ENCODE measurements around the gene ANKS1A. TPM values are rescaled to one million over a fixed set of nuclear protein-coding genes. Genes with fewer than 3 reads are reported as not detected.
"Not testable (repeated sequence)": the region's sequence is repeated elsewhere in the genome, so short reads cannot be mapped to it uniquely, and the experiment has no call there.

The ANKS1A gene
- polyA plus RNA-seq, 3 donors = 1.7 to 8.0 (median 3.1) TPM

DNA sequence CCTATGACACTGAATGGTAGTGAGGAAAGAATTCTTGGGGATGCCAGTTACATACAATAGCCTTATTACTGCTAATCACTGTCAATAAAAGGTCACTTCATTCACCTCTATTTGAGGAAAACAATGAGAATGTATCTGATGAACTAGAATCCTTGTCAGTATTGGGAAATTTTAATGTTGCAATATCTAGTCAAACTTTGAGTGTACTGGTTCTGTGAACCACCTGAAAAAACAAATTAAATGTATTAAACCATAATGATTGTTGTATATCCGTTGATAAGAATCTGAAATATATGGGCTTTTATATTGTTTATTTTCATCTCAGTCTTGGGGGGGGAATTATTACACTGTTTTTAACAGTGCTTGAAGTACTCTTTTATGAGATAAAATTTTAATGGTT lies 11.8 kb upstream of the ANKS1A start:
- Mint-ChIP-seq H3K9me3 (no peaks in the 10 kb centered on the region), H3K27ac (no peak overlapping the region), H3K27me3 (ENCODE audit: low read depth in 3 of 3) (peaks cover 0 to 2% (median 0%) of the 10 kb centered on the region in 3 donors), H3K4me3 (no peak overlapping the region), H3K4me1 (no peaks in the 10 kb centered on the region), H3K36me3 (peaks cover 70 to 87% of the 10 kb centered on the region in 2 donors)
- Histone ChIP-seq H3K27me3 (ENCODE audit: control insufficient read depth in 2 of 2, insufficient read depth in 2 of 2, low read length in 2 of 2) (no peaks in the 10 kb centered on the region), H3K4me1 (ENCODE audit: control insufficient read depth in 1 of 2, insufficient read depth in 2 of 2, low read length in 2 of 2) (no peaks in the 10 kb centered on the region), H3K27ac (ENCODE audit: low read depth in 1 of 2, low read length in 2 of 2) (no peak overlapping the region), H3K9me3 (replicated peaks in 1 of 2; ENCODE audit: control insufficient read depth in 1 of 2, insufficient read depth in 1 of 2, low read length in 2 of 2) (no peaks in the 10 kb centered on the region), H3K9ac (ENCODE audit: insufficient read depth, low read length, poor library complexity, severe bottlenecking) (no peak overlapping the region), H3K4me2 (replicated peaks; ENCODE audit: extremely low read depth, low read length, poor library complexity, severe bottlenecking) (no peak overlapping the region), H2AFZ (ENCODE audit: insufficient read depth, low read depth, low read length, poor library complexity, severe bottlenecking) (no peak overlapping the region), H3K36me3 (replicated peaks in 1 of 2; ENCODE audit: control insufficient read depth in 1 of 2, insufficient read depth in 2 of 2, low read length in 2 of 2) (peaks cover 83 to 93% of the 10 kb centered on the region in 2 donors), H3K79me2 (ENCODE audit: insufficient read depth, low read length) (peaks cover 6% of the 10 kb centered on the region), H3K4me3 (replicated peaks in 1 of 3; ENCODE audit: low read depth in 2 of 3, low read length in 3 of 3) (no peak overlapping the region), H4K20me1 (ENCODE audit: insufficient read depth, low read length) (peaks cover 4% of the 10 kb centered on the region)
- no peak for DNase-seq
- TF ChIP-seq, protein P1, sequence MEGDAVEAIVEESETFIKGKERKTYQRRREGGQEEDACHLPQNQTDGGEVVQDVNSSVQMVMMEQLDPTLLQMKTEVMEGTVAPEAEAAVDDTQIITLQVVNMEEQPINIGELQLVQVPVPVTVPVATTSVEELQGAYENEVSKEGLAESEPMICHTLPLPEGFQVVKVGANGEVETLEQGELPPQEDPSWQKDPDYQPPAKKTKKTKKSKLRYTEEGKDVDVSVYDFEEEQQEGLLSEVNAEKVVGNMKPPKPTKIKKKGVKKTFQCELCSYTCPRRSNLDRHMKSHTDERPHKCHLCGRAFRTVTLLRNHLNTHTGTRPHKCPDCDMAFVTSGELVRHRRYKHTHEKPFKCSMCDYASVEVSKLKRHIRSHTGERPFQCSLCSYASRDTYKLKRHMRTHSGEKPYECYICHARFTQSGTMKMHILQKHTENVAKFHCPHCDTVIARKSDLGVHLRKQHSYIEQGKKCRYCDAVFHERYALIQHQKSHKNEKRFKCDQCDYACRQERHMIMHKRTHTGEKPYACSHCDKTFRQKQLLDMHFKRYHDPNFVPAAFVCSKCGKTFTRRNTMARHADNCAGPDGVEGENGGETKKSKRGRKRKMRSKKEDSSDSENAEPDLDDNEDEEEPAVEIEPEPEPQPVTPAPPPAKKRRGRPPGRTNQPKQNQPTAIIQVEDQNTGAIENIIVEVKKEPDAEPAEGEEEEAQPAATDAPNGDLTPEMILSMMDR (IDR thresholded peaks at IDR 0.05) = no peak
- WGBS (ENCODE audit: insufficient coverage) = no CpG with 5 or more reads among the region's 1 CpG
- intact Hi-C loops (cut with micrococcal nuclease) = no loop called here

DNA sequence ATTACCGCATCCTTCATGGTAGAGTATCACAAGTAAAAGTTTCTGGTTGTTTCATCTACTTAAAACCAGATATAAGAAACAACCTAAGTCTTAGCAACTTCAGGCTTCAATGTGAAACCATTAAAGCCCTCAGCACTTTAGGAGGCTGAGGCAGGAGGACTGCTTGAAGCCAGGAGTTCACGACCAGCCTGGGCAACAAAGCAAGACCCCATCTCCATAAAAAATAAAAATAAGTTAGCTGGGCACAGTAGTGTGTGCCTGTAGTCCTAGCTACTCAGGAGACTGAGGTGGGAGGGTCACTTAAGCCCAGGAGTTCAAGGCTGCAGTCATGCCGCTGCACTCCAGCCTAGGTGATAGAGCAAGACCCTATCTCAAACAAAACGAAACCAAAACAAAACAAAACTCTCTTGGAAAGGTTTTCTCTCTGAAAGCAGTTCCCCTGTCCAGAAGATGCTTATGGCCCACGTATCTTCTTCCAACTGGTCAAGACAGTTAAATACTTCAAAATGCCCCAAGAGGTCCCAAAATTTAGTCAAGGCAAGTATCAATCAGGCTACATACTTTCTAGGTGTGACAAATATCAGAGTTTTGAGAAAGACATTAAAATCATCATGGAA lies 11.1 kb upstream of the ANKS1A start:
- DNase-seq = no peak
- Histone ChIP-seq H3K36me3 (replicated peaks in 1 of 2; ENCODE audit: control insufficient read depth in 1 of 2, insufficient read depth in 2 of 2, low read length in 2 of 2) (peaks cover 76 to 88% of the 10 kb centered on the region in 2 donors), H3K27ac (ENCODE audit: low read depth in 1 of 2, low read length in 2 of 2) (no peak overlapping the region), H4K20me1 (ENCODE audit: insufficient read depth, low read length) (peaks cover 4% of the 10 kb centered on the region), H3K4me3 (replicated peaks in 1 of 3; ENCODE audit: low read depth in 2 of 3, low read length in 3 of 3) (no peak overlapping the region), H3K27me3 (ENCODE audit: control insufficient read depth in 2 of 2, insufficient read depth in 2 of 2, low read length in 2 of 2) (no peaks in the 10 kb centered on the region), H2AFZ (ENCODE audit: insufficient read depth, low read depth, low read length, poor library complexity, severe bottlenecking) (no peak overlapping the region), H3K4me1 (ENCODE audit: control insufficient read depth in 1 of 2, insufficient read depth in 2 of 2, low read length in 2 of 2) (no peaks in the 10 kb centered on the region), H3K4me2 (replicated peaks; ENCODE audit: extremely low read depth, low read length, poor library complexity, severe bottlenecking) (no peak overlapping the region), H3K9me3 (replicated peaks in 1 of 2; ENCODE audit: control insufficient read depth in 1 of 2, insufficient read depth in 1 of 2, low read length in 2 of 2) (no peaks in the 10 kb centered on the region), H3K79me2 (ENCODE audit: insufficient read depth, low read length) (peaks cover 9% of the 10 kb centered on the region), H3K9ac (ENCODE audit: insufficient read depth, low read length, poor library complexity, severe bottlenecking) (no peak overlapping the region)
- H3K36me3 Mint-ChIP-seq = peaks cover 66 to 86% of the 10 kb centered on the region in 2 donors
- 90% methylated on average over 2 of the region's 5 CpGs for WGBS (ENCODE audit: insufficient coverage)
- H3K4me1 Mint-ChIP-seq = no peaks in the 10 kb centered on the region
- no peaks in the 10 kb centered on the region for H3K9me3 Mint-ChIP-seq
- intact Hi-C loops (cut with micrococcal nuclease) = no loop called here
- no peak overlapping the region for H3K4me3 Mint-ChIP-seq
- no peak overlapping the region for H3K27ac Mint-ChIP-seq
- H3K27me3 Mint-ChIP-seq (ENCODE audit: low read depth in 3 of 3) = peaks cover 0 to 2% (median 0%) of the 10 kb centered on the region in 3 donors
- TF ChIP-seq, protein P1 (IDR thresholded peaks at IDR 0.05) = no peak

DNA sequence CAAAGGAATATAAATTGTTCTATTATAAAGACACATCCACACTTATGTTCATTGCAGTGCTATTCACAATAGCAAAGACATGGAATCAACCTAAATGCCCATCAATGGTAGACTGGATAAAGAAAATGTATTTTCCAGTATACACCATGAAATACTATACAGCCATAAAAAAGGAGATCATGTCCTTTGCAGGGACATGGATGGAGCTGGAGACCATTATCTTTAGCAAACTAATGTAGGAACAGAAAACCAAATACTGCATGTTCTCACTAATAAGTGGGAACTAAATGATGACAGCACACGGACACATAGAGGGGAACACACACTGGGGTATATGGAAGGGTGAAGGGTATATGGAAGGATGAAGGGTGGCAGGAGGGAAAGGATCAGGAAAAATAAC lies 5.0 kb upstream of the ANKS1A start:
- H3K27ac ChIP-seq (ENCODE audit: low read depth in 1 of 2, low read length in 2 of 2); H3K4me3 ChIP-seq (replicated peaks in 1 of 3; ENCODE audit: low read depth in 2 of 3, low read length in 3 of 3); H4K20me1 ChIP-seq (ENCODE audit: insufficient read depth, low read length); H3K4me2 ChIP-seq (replicated peaks; ENCODE audit: extremely low read depth, low read length, poor library complexity, severe bottlenecking); H3K9me3 Mint-ChIP-seq; H3K9ac ChIP-seq (ENCODE audit: insufficient read depth, low read length, poor library complexity, severe bottlenecking); H3K9me3 ChIP-seq (replicated peaks in 1 of 2; ENCODE audit: control insufficient read depth in 1 of 2, insufficient read depth in 1 of 2, low read length in 2 of 2); H3K27me3 ChIP-seq (ENCODE audit: control insufficient read depth in 2 of 2, insufficient read depth in 2 of 2, low read length in 2 of 2); H3K4me1 Mint-ChIP-seq; H3K27me3 Mint-ChIP-seq (ENCODE audit: low read depth in 3 of 3); H2AFZ ChIP-seq (ENCODE audit: insufficient read depth, low read depth, low read length, poor library complexity, severe bottlenecking); DNase-seq; H3K4me3 Mint-ChIP-seq; H3K27ac Mint-ChIP-seq: not testable (repeated sequence)
- H3K36me3 Mint-ChIP-seq = peaks cover 33 to 53% of the 10 kb centered on the region in 2 donors
- H3K79me2 ChIP-seq (ENCODE audit: insufficient read depth, low read length) = peaks cover 58% of the 10 kb centered on the region
- no CpG with 5 or more reads among the region's 1 CpG for WGBS (ENCODE audit: insufficient coverage)
- H3K4me1 ChIP-seq (ENCODE audit: control insufficient read depth in 1 of 2, insufficient read depth in 2 of 2, low read length in 2 of 2) = peaks cover 8 to 19% of the 10 kb centered on the region in 2 donors
- intact Hi-C loops (cut with micrococcal nuclease) = loop anchor here (10.0 kb wide), 3 partner anchors 89 to 161 kb away; partner anchors contain the start of genes BLTP3A (in 1 of the 2) and SNRPC (in 1 of the 2)
- peaks cover 27 to 43% of the 10 kb centered on the region in 2 donors for H3K36me3 ChIP-seq (replicated peaks in 1 of 2; ENCODE audit: control insufficient read depth in 1 of 2, insufficient read depth in 2 of 2, low read length in 2 of 2)

Data from CD14-positive monocyte (primary cell).